H9 (cell line): ENCODE data around the gene MRGPRD. TPM values are rescaled to one million over a fixed set of nuclear protein-coding genes. Genes with fewer than 3 reads are reported as not detected.

Experiments
- DNase-seq: peaks from one replicate; pipeline ENCODE4 v3.0.0-alpha.2; 2017
- H2AFZ ChIP-seq: one replicate; pipeline ENCODE4 v1.6.1; 2013; ENCODE audit warnings: mild to moderate bottlenecking, low read length, control low read depth, moderate library complexity
- H2AK5ac ChIP-seq: 2 replicates; pipeline ENCODE4 v1.6.1; 2013; ENCODE audit warnings: low read length, control low read depth, mixed read lengths; ENCODE audit not compliant: insufficient read length
- H2BK120ac ChIP-seq: one replicate; pipeline ENCODE4 v1.6.1; 2013; ENCODE audit warnings: low read depth, mild to moderate bottlenecking, low read length, control low read depth, inconsistent platforms; ENCODE audit not compliant: poor library complexity, severe bottlenecking
- H2BK12ac ChIP-seq: 2 replicates; pipeline ENCODE4 v1.6.1; 2013; ENCODE audit warnings: low read length, control low read depth, mixed read lengths, low read depth; ENCODE audit not compliant: insufficient read length
- H2BK15ac ChIP-seq: 2 replicates; pipeline ENCODE4 v1.6.1; 2013; ENCODE audit warnings: low read depth, low read length, control low read depth
- H2BK20ac ChIP-seq: one replicate; pipeline ENCODE4 v1.6.1; 2013; ENCODE audit warnings: low read depth, mild to moderate bottlenecking, low read length, control low read depth, inconsistent platforms; ENCODE audit not compliant: poor library complexity, severe bottlenecking
- H2BK5ac ChIP-seq: 2 replicates; pipeline ENCODE4 v1.6.1; 2013; ENCODE audit warnings: low read length, control low read depth, mixed read lengths; ENCODE audit not compliant: insufficient read length
- H3K14ac ChIP-seq: 2 replicates; pipeline ENCODE4 v1.6.1; 2013; ENCODE audit warnings: low read length, control low read depth; ENCODE audit not compliant: insufficient read depth
- H3K18ac ChIP-seq: 2 replicates; pipeline ENCODE4 v1.6.1; 2013; ENCODE audit warnings: low read depth, mild to moderate bottlenecking, mixed read lengths, low read length, control low read depth; ENCODE audit not compliant: insufficient read length
- H3K23ac ChIP-seq: 2 replicates; pipeline ENCODE4 v1.6.1; 2013; ENCODE audit warnings: low read length, control low read depth, mixed read lengths, low read depth; ENCODE audit not compliant: insufficient read length
- H3K23me2 ChIP-seq: 2 replicates; pipeline ENCODE4 v1.6.1; 2013; ENCODE audit warnings: low read depth, mild to moderate bottlenecking, mixed read lengths, low read length, control low read depth; ENCODE audit not compliant: insufficient read length, poor library complexity, severe bottlenecking
- H3K27ac ChIP-seq: 2 replicates; pipeline ENCODE4 v1.5.1; 2013; ENCODE audit warnings: low read length, control low read depth, mixed read lengths, low read depth; ENCODE audit not compliant: insufficient read length
- H3K27me3 ChIP-seq: 2 replicates; pipeline ENCODE4 v1.6.1; 2013; ENCODE audit warnings: low read length, control low read depth, inconsistent platforms; ENCODE audit not compliant: insufficient read depth
- H3K4ac ChIP-seq: 2 replicates; pipeline ENCODE4 v1.6.1; 2013; ENCODE audit warnings: low read depth, mild to moderate bottlenecking, control low read depth, inconsistent platforms, low read length, moderate library complexity
- H3K4me1 ChIP-seq: 2 replicates; pipeline ENCODE4 v1.6.1; 2013; ENCODE audit warnings: low read length, control low read depth, inconsistent platforms; ENCODE audit not compliant: insufficient read depth
- H3K4me2 ChIP-seq: 2 replicates; pipeline ENCODE4 v1.6.1; 2013; ENCODE audit warnings: low read length, control low read depth, mixed read lengths; ENCODE audit not compliant: insufficient read length, insufficient read depth
- H3K56ac ChIP-seq: 2 replicates; pipeline ENCODE4 v1.6.1; 2013; ENCODE audit warnings: low read depth, mild to moderate bottlenecking, mixed read lengths, low read length, control low read depth; ENCODE audit not compliant: insufficient read length
- H3K79me1 ChIP-seq: 2 replicates; pipeline ENCODE4 v1.6.1; 2013; ENCODE audit warnings: low read depth, mild to moderate bottlenecking, moderate library complexity, low read length, control low read depth, inconsistent platforms; ENCODE audit not compliant: insufficient read depth, poor library complexity, severe bottlenecking
- H3K79me2 ChIP-seq: 2 replicates; pipeline ENCODE4 v1.6.1; 2013; ENCODE audit warnings: low read length, control low read depth, inconsistent platforms; ENCODE audit not compliant: insufficient read depth
- H3K9ac ChIP-seq: 2 replicates; pipeline ENCODE4 v1.6.1; 2013; ENCODE audit warnings: low read length, control low read depth, mixed read lengths; ENCODE audit not compliant: insufficient read length; ENCODE audit errors: extremely low read depth
- H3K9me3 ChIP-seq: one replicate; pipeline ENCODE4 v1.6.1; 2013; ENCODE audit warnings: low read depth, low read length, inconsistent platforms; ENCODE audit not compliant: control insufficient read depth
- H3T11ph ChIP-seq: one replicate; pipeline ENCODE4 v1.6.1; 2013; ENCODE audit warnings: mild to moderate bottlenecking, low read length, control low read depth, inconsistent platforms
- H4K20me1 ChIP-seq: one replicate; pipeline ENCODE4 v1.6.1; 2013; ENCODE audit not compliant: control insufficient read depth, insufficient read length, insufficient read depth
- H4K5ac ChIP-seq: 2 replicates; pipeline ENCODE4 v1.6.1; 2013; ENCODE audit warnings: low read depth, mild to moderate bottlenecking, mixed read lengths, low read length, control low read depth; ENCODE audit not compliant: insufficient read length
- H4K8ac ChIP-seq: replicated peaks from 2 replicates; pipeline ENCODE4 v1.6.1; 2013; ENCODE audit warnings: low read length, control low read depth, mixed read lengths, low read depth; ENCODE audit not compliant: insufficient read length
- H4K91ac ChIP-seq: 2 replicates; pipeline ENCODE4 v1.6.1; 2013; ENCODE audit warnings: low read depth, mild to moderate bottlenecking, moderate library complexity, mixed read lengths, low read length, control low read depth; ENCODE audit not compliant: insufficient read length
- H3K27ac Mint-ChIP-seq, 3 experiments: 2 replicates in 2 of 3; 3 replicates in 1 of 3; pipeline ENCODE4 v1.8.0; 2020 to 2021; ENCODE audit warnings: mixed read lengths in 3 of 3, mild to moderate bottlenecking in 1 of 3, moderate library complexity in 1 of 3
- H3K27me3 Mint-ChIP-seq: 2 replicates; pipeline ENCODE4 v1.8.0; 2021; ENCODE audit warnings: low read depth, mild to moderate bottlenecking, moderate library complexity, mixed read lengths
- H3K36me3 Mint-ChIP-seq, 3 experiments: 2 replicates in 2 of 3; 3 replicates in 1 of 3; pipeline ENCODE4 v1.8.0; 2020 to 2021; ENCODE audit warnings: low read depth in 3 of 3, mixed read lengths in 3 of 3; ENCODE audit not compliant: insufficient read depth in 1 of 3
- H3K4me1 Mint-ChIP-seq, 2 experiments: 2 replicates each; pipeline ENCODE4 v1.8.0; 2020; ENCODE audit warnings: mixed read lengths in 2 of 2
- H3K4me3 Mint-ChIP-seq, 2 experiments: 2 replicates in 1 of 2; 3 replicates in 1 of 2; pipeline ENCODE4 v1.8.0; 2020 to 2021; ENCODE audit warnings: mild to moderate bottlenecking in 2 of 2, mixed read lengths in 2 of 2, moderate library complexity in 1 of 2
- H3K9me3 Mint-ChIP-seq, 2 experiments: 2 replicates in 1 of 2; 3 replicates in 1 of 2; pipeline ENCODE4 v1.8.0; 2020; ENCODE audit warnings: mild to moderate bottlenecking in 2 of 2, mixed read lengths in 2 of 2, moderate library complexity in 1 of 2
- WGBS: extraction: QIAGEN DNeasy Blood & Tissue Kit; methylation state at CpG from one replicate; pipeline ENCODE4 v1.1.7; 2013; ENCODE audit warnings: missing lambda C conversion rate, low lambda C conversion rate, mixed read lengths; ENCODE audit not compliant: insufficient read length; ENCODE audit errors: extremely low coverage; 5-methylcytosine and 5-hydroxymethylcytosine counted together
- total RNA-seq: library from RNA; stranded (reverse); gene quantifications from 2 replicates; pipeline ENCODE4 v1.2.1, GENCODE V29; 2021
- TF ChIP-seq, protein P1 (sequence below): fragments of 200-600 bp; sonication (generic); conservative IDR thresholded peaks from 3 replicates; pipeline ENCODE4 v1.8.0; 2021; ENCODE audit warnings: antibody characterized with exemption, mild to moderate bottlenecking

Gene MRGPRD
- total RNA-seq, 1 experiment from 2014 or later, result not detected

- Mint-ChIP-seq H3K27ac (no peak overlapping the region), H3K4me3 (no peak overlapping the region), H3K4me1 (peaks cover 5 to 15% of the 10 kb centered on the region in 2 experiments), H3K36me3 (no peaks in the 10 kb centered on the region), H3K27me3 (no peaks in the 10 kb centered on the region; the same call in 1 of the 2 replicates), H3K9me3 (no peaks in the 10 kb centered on the region; a peak in 1 of 5 replicates)
- H4K20me1 ChIP-seq, result no peaks in the 10 kb centered on the region
- no peak overlapping the region for H4K5ac ChIP-seq
- H3T11ph ChIP-seq, result no peak overlapping the region
- TF ChIP-seq, protein P1, sequence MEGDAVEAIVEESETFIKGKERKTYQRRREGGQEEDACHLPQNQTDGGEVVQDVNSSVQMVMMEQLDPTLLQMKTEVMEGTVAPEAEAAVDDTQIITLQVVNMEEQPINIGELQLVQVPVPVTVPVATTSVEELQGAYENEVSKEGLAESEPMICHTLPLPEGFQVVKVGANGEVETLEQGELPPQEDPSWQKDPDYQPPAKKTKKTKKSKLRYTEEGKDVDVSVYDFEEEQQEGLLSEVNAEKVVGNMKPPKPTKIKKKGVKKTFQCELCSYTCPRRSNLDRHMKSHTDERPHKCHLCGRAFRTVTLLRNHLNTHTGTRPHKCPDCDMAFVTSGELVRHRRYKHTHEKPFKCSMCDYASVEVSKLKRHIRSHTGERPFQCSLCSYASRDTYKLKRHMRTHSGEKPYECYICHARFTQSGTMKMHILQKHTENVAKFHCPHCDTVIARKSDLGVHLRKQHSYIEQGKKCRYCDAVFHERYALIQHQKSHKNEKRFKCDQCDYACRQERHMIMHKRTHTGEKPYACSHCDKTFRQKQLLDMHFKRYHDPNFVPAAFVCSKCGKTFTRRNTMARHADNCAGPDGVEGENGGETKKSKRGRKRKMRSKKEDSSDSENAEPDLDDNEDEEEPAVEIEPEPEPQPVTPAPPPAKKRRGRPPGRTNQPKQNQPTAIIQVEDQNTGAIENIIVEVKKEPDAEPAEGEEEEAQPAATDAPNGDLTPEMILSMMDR, result no peak
- H3K27ac ChIP-seq, result no peak overlapping the region
- H3K4ac ChIP-seq, result no peak overlapping the region
- no peak overlapping the region for H3K9ac ChIP-seq
- no CpG with 5 or more reads among the region's 24 CpGs for WGBS
- no peak overlapping the region for H2AK5ac ChIP-seq
- no peaks in the 10 kb centered on the region for H3K4me1 ChIP-seq
- H3K18ac ChIP-seq, result no peak overlapping the region
- H2AFZ ChIP-seq, result no peak overlapping the region
- H2BK15ac ChIP-seq, result no peak overlapping the region
- no peaks in the 10 kb centered on the region for H3K79me1 ChIP-seq
- H3K79me2 ChIP-seq, result no peaks in the 10 kb centered on the region
- no peak overlapping the region for H2BK5ac ChIP-seq
- H2BK20ac ChIP-seq, result no peak overlapping the region
- no peaks in the 10 kb centered on the region for H3K27me3 ChIP-seq
- peak; percentile 8 for DNase-seq
- no peak overlapping the region for H4K8ac ChIP-seq
- H3K56ac ChIP-seq, result no peak overlapping the region
- no peak overlapping the region for H3K23ac ChIP-seq
- H3K4me2 ChIP-seq, result no peak overlapping the region
- no peaks in the 10 kb centered on the region for H3K9me3 ChIP-seq
- no peak overlapping the region; the same call in 1 of the 2 replicates for H3K14ac ChIP-seq
- H2BK120ac ChIP-seq, result no peak overlapping the region
- no peaks in the 10 kb centered on the region for H3K23me2 ChIP-seq
- no peak overlapping the region for H2BK12ac ChIP-seq
- H4K91ac ChIP-seq, result no peak overlapping the region
Observed at GRCh38 chr11:68996376-68997123, 15.8 kb upstream of the MRGPRD start.
